HCT116 (cell line): ENCODE measurements around the gene CDKN2B-AS1.

Experiments used
- CTCF ChIP-seq, 3 experiments: fragments of 200-600 bp in 1 of 3; sonication (generic) in 1 of 3; IDR thresholded peaks in 2 of 3; conservative IDR thresholded peaks in 1 of 3; 2 replicates each; pipeline ENCODE4 v1.5.1; 2012 to 2017; ENCODE audit warnings: low read depth in 2 of 3, low read length in 2 of 3, antibody characterized with exemption in 1 of 3, borderline replicate concordance in 1 of 3, control low read depth in 1 of 3, mild to moderate bottlenecking in 1 of 3, mixed read lengths in 1 of 3, mixed run types in 1 of 3, moderate library complexity in 1 of 3; ENCODE audit not compliant: insufficient read depth in 1 of 3
- EZH2 ChIP-seq: fragments of 200-600 bp; sonication (generic); IDR thresholded peaks from 2 replicates; pipeline ENCODE4 v1.6.1; 2017; ENCODE audit warnings: antibody characterized with exemption, mixed run types
- EZH2phosphoT487 ChIP-seq: fragments of 200-600 bp; IDR thresholded peaks from 2 replicates; pipeline ENCODE4 v1.6.1; 2018; ENCODE audit warnings: antibody characterized with exemption, borderline replicate concordance
- POLR2A ChIP-seq: IDR thresholded peaks from 2 replicates; pipeline ENCODE4 v1.7.0; 2011; ENCODE audit warnings: borderline replicate concordance; ENCODE audit not compliant: insufficient read depth, insufficient read length; ENCODE audit errors: extremely low read depth
- POLR2AphosphoS5 ChIP-seq: IDR thresholded peaks from 2 replicates; pipeline ENCODE4 v1.6.1; 2011; ENCODE audit warnings: mild to moderate bottlenecking, low read depth, low read length, moderate library complexity
- REST ChIP-seq: IDR thresholded peaks from 2 replicates; pipeline ENCODE4 v1.6.1; 2012; ENCODE audit warnings: low read depth
- ZFX ChIP-seq: fragments of 450-650 bp; IDR thresholded peaks from 2 replicates; pipeline ENCODE4 v1.6.1; 2017
- TF ChIP-seq, protein P1 (sequence below): IDR thresholded peaks from 2 replicates; pipeline ENCODE4 v1.6.1; 2012
- TF ChIP-seq, protein P2 (sequence below): IDR thresholded peaks from 2 replicates; pipeline ENCODE4 v1.6.1; 2011; ENCODE audit warnings: mild to moderate bottlenecking, low read length, moderate library complexity; ENCODE audit not compliant: insufficient replicate concordance; ENCODE audit errors: extremely low read depth

GRCh38 chr9:21982391-21982790, 12.2 kb upstream of the CDKN2B-AS1 start:
- TF ChIP-seq POLR2AphosphoS5 (no peak), EZH2phosphoT487 (no peak), CTCF (IDR thresholded peaks at IDR 0.05 in 2 of 3, conservative IDR thresholded peaks at IDR 0.05 in 1 of 3; ENCODE audit: borderline replicate concordance in 1 of 3, insufficient read depth in 1 of 3, low read depth in 2 of 3, low read length in 2 of 3) (no peak), EZH2 (no peak), ZFX (no peak), POLR2A (no peak), REST (no peak)
- TF ChIP-seq, protein P1, sequence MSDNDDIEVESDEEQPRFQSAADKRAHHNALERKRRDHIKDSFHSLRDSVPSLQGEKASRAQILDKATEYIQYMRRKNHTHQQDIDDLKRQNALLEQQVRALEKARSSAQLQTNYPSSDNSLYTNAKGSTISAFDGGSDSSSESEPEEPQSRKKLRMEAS = no peak
- TF ChIP-seq, protein P2, sequence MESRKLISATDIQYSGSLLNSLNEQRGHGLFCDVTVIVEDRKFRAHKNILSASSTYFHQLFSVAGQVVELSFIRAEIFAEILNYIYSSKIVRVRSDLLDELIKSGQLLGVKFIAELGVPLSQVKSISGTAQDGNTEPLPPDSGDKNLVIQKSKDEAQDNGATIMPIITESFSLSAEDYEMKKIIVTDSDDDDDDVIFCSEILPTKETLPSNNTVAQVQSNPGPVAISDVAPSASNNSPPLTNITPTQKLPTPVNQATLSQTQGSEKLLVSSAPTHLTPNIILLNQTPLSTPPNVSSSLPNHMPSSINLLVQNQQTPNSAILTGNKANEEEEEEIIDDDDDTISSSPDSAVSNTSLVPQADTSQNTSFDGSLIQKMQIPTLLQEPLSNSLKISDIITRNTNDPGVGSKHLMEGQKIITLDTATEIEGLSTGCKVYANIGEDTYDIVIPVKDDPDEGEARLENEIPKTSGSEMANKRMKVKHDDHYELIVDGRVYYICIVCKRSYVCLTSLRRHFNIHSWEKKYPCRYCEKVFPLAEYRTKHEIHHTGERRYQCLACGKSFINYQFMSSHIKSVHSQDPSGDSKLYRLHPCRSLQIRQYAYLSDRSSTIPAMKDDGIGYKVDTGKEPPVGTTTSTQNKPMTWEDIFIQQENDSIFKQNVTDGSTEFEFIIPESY = no peak
